Stomach (tissue), 9 donors: ENCODE data around the gene PRKG1. TPM values are rescaled to one million over a fixed set of nuclear protein-coding genes. Genes with fewer than 3 reads are reported as not detected.

Source experiments
- DNase-seq, 2 donors: peaks; one replicate each; pipeline versions ENCODE4 v3.0.0 to v3.0.0-alpha.2; 2013 to 2019
- H3K27ac ChIP-seq, 5 donors: fragments of 200-600 bp in 4 of 5; sonication (generic) in 4 of 5; one replicate each; pipeline ENCODE4 v1.5.1; 2013 to 2019; ENCODE audit warnings: mild to moderate bottlenecking in 1 of 5, moderate library complexity in 1 of 5
- H3K27me3 ChIP-seq, 3 donors: fragments of 200-600 bp; sonication (generic); one replicate each; pipeline ENCODE4 v1.5.1; 2017 to 2019; ENCODE audit warnings: mixed run types in 1 of 3
- H3K36me3 ChIP-seq, 4 donors: fragments of 200-600 bp; sonication (generic); 1 replicate in 3 of 4; 2 replicates in 1 of 4; pipeline ENCODE4 v1.5.1; 2016 to 2019
- H3K4me1 ChIP-seq, 4 donors: fragments of 200-600 bp; sonication (generic); one replicate each; pipeline ENCODE4 v1.5.1; 2016 to 2019
- H3K4me3 ChIP-seq, 4 donors: fragments of 200-600 bp; sonication (generic) in 3 of 4; one replicate each; pipeline ENCODE4 v1.5.1; 2016 to 2019; ENCODE audit warnings: mild to moderate bottlenecking in 1 of 4
- H3K9me3 ChIP-seq, 4 donors: fragments of 200-600 bp; sonication (generic); one replicate each; pipeline ENCODE4 v1.5.1; 2016 to 2019
- CTCF ChIP-seq, 7 experiments: fragments of 450-650 bp in 4 of 7; fragments of 200-600 bp in 3 of 7; sonication (generic) in 3 of 7; IDR thresholded peaks; one replicate each; pipeline ENCODE4 v1.5.1; 2016 to 2019; ENCODE audit warnings: antibody characterized with exemption in 7 of 7, control low read depth in 2 of 7, mild to moderate bottlenecking in 1 of 7
- EP300 ChIP-seq: sonication (generic); formaldehyde crosslinking; IDR thresholded peaks from one replicate; pipeline ENCODE4 v1.6.1; 2017; ENCODE audit warnings: antibody characterized with exemption
- POLR2A ChIP-seq, 4 donors: fragments of 450-650 bp; IDR thresholded peaks; one replicate each; pipeline ENCODE4 v1.6.1; 2016; ENCODE audit warnings: antibody characterized with exemption in 4 of 4, control low read depth in 2 of 4, mild to moderate bottlenecking in 1 of 4, moderate library complexity in 1 of 4
- POLR2AphosphoS5 ChIP-seq, 3 donors: sonication (generic); formaldehyde crosslinking; IDR thresholded peaks; one replicate each; pipeline ENCODE4 v1.6.1; 2016; ENCODE audit warnings: antibody characterized with exemption in 3 of 3
- WGBS, 5 donors: extraction: QIAGEN DNeasy Blood & Tissue Kit in 3 of 5; methylation state at CpG; one replicate each; pipeline versions ENCODE4 v1.1.5 to v1.1.7; 2013 to 2018; 5-methylcytosine and 5-hydroxymethylcytosine counted together
- intact Hi-C: fragments of 100-400 bp; cut with DNase I; formaldehyde crosslinking; loops from one replicate; pipeline ENCODE4 v1.15.1; 2023; ENCODE audit warnings: low total_unique reads
- polyA plus RNA-seq, 3 donors: library from polyadenylated mRNA; stranded (reverse); fragments of 200-250 nt; gene quantifications; one replicate each; pipeline ENCODE4 v1.2.3, GENCODE V29; 2013
- total RNA-seq, 5 donors: library from RNA; depleted of rRNA; stranded (reverse); fragments of >200 nt; gene quantifications; one replicate each; pipeline versions ENCODE4 v1.1.0 to v1.2.3, GENCODE V29; 2014 to 2016
- donor health status: healthy with polysubstance abuse.
- donor health status: Bipolar disorder and iron deficiency.
- donor health status: healthy.

The PRKG1 gene
- total and polyA plus RNA-seq, 8 donors, result 1.5 to 89.2 (median 14.3) TPM

- intact Hi-C loops, result no loop called here
- Histone ChIP-seq H3K9me3 (no peaks in the 10 kb centered on the region), H3K27ac (no peak overlapping the region), H3K36me3 (no peaks in the 10 kb centered on the region), H3K4me3 (no peak overlapping the region), H3K27me3 (no peaks in the 10 kb centered on the region), H3K4me1 (no peaks in the 10 kb centered on the region)
- TF ChIP-seq POLR2AphosphoS5 (IDR thresholded peaks at IDR 0.05), result no peak
- DNase-seq, result no peak
Observed at GRCh38 chr10:51183783-51184182, 109.5 kb downstream of the PRKG1 start.

GRCh38 chr10:51186361-51186760, 112.1 kb downstream of the PRKG1 start:
- H3K36me3 ChIP-seq, result no peaks in the 10 kb centered on the region
- no peak overlapping the region for H3K4me3 ChIP-seq
- DNase-seq, result no peak
- 71 to 83% (median 78%) methylated on average over 2 of the region's 2 CpGs for WGBS, 5 donors
- no peak for TF ChIP-seq POLR2AphosphoS5 (IDR thresholded peaks at IDR 0.05)
- no peak for TF ChIP-seq CTCF (IDR thresholded peaks at IDR 0.05)
- TF ChIP-seq POLR2A (IDR thresholded peaks at IDR 0.05), result no peak
- TF ChIP-seq EP300, result no peak
- no peaks in the 10 kb centered on the region for H3K27me3 ChIP-seq
- no peaks in the 10 kb centered on the region for H3K9me3 ChIP-seq
- H3K27ac ChIP-seq, result no peak overlapping the region
- H3K4me1 ChIP-seq, result no peaks in the 10 kb centered on the region
- intact Hi-C loops, result no loop called here

GRCh38 chr10:51188008-51188407, 113.7 kb downstream of the PRKG1 start:
- Histone ChIP-seq H3K9me3 (no peaks in the 10 kb centered on the region), H3K27ac (no peak overlapping the region), H3K27me3 (no peaks in the 10 kb centered on the region), H3K4me1 (no peaks in the 10 kb centered on the region), H3K4me3 (no peak overlapping the region), H3K36me3 (no peaks in the 10 kb centered on the region)
- intact Hi-C loops, result no loop called here
- no peak for TF ChIP-seq POLR2AphosphoS5 (IDR thresholded peaks at IDR 0.05)
- TF ChIP-seq POLR2A (IDR thresholded peaks at IDR 0.05), result no peak
- no peak for TF ChIP-seq CTCF (IDR thresholded peaks at IDR 0.05)
- no peak for TF ChIP-seq EP300
- DNase-seq, result no peak
- WGBS, 5 donors, result 64 to 72% (median 69%) methylated on average over 2 of the region's 2 CpGs

GRCh38 chr10:51188866-51189265, 114.6 kb downstream of the PRKG1 start:
- no peak for DNase-seq
- intact Hi-C loops, result no loop called here
- H3K36me3 ChIP-seq, result no peaks in the 10 kb centered on the region
- H3K27me3 ChIP-seq, result no peaks in the 10 kb centered on the region
- TF ChIP-seq POLR2A (IDR thresholded peaks at IDR 0.05), result no peak
- no peak for TF ChIP-seq CTCF (IDR thresholded peaks at IDR 0.05)
- TF ChIP-seq POLR2AphosphoS5 (IDR thresholded peaks at IDR 0.05), result no peak
- no peak for TF ChIP-seq EP300
- H3K27ac ChIP-seq, result no peak overlapping the region
- no peaks in the 10 kb centered on the region for H3K9me3 ChIP-seq
- no peak overlapping the region for H3K4me3 ChIP-seq
- WGBS, 5 donors, result 76 to 85% (median 81%) methylated on average over 2 of the region's 2 CpGs
- no peaks in the 10 kb centered on the region for H3K4me1 ChIP-seq

- no peaks in the 10 kb centered on the region for H3K9me3 ChIP-seq
- WGBS, 5 donors, result 46 to 61% (median 55%) methylated on average over 1 of the region's 1 CpG
- H3K27ac ChIP-seq, result no peak overlapping the region
- TF ChIP-seq POLR2A (IDR thresholded peaks at IDR 0.05) (no peak), EP300 (no peak), POLR2AphosphoS5 (IDR thresholded peaks at IDR 0.05) (no peak), CTCF (IDR thresholded peaks at IDR 0.05) (no peak)
- no peaks in the 10 kb centered on the region for H3K36me3 ChIP-seq
- intact Hi-C loops, result no loop called here
- H3K4me1 ChIP-seq, result peaks cover 0 to 15% (median 6%) of the 10 kb centered on the region in 4 donors
- peak in 1 of 2 donors; percentile 18 for DNase-seq
- H3K27me3 ChIP-seq, result no peaks in the 10 kb centered on the region
- H3K4me3 ChIP-seq, result no peak overlapping the region
Observed at GRCh38 chr10:51196508-51197175, 122.4 kb downstream of the PRKG1 start.
